NCI-H748 (cell line): ENCODE results near the gene OSBP2.
"Not testable (repeated sequence)": the region's sequence is repeated elsewhere in the genome, so short reads cannot be mapped to it uniquely, and the experiment has no call there.

Experiments
- DNase-seq: peaks from one replicate; lab custom pipeline; 2025; ENCODE audit not compliant: unreplicated experiment; lab: John Stamatoyannopoulos, UW

The OSBP2 gene

DNA sequence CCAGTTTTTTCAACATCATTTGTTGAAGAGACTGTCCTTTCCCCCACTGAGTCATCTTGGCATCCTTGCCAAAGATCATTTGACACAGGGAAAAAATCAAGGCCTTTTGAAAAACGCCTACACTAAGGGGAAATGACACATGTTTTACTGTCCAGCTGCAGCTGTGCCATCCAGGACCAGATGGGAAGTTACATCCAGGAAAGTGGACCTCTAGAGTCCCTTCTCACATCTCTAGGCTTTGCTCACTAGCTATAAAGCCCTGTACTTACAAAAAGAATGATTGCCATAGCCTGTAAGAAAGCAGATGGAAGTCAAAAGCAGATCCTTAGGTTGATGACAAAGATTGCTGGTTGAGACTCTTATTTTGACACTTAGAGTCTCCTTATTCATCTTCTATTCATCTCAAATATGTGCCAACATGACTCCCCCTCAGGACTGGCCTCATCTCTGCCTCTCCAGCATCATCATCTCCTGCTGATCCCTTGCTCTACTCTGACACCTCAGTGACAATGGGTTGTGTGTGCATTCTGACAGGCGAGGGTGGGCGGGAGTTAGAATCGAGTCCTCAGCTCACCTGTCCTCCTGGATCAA lies 22.8 kb downstream of the OSBP2 start:
- DNase-seq = no peak

DNA sequence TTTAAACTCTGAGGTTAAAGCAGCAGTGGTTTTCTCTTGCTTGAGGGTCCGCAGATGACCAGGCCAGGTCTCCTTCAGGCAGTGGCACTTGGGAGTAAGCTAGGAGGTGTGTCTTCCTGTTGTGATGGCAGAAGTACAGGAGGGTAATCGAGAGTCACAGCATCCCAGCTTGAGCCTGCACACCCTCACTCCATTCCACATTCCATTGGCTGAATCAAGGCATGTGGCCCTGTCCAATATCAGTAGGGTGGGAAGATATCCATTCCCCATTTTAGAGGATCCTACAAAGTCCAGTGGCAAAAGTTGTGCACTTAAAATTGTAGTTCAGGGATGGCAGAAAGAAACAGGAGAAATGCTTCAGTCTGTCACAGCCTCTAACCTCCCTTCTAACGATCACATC lies 23.3 kb downstream of the OSBP2 start:
- DNase-seq = no peak

DNA sequence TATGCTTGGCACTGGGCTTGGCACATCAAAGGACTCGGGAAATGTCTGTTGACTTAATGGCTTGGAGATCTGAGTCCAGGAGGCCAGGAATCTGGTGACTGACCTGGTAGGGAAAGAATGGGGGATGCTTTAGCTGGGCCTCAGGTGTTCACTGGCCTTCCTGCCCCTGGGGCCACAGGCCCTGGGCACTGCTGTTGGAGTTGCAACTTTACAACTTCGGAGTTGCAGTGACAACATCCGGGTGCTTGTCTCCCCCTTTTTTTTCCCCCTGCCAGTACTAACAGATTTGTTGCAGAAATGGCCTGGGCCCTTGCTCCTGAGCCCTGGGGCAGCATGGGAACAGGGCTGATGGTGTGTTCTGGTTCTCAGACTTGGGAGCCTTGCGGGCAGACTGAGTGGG lies 23.8 kb downstream of the OSBP2 start:
- no peak for DNase-seq

DNA sequence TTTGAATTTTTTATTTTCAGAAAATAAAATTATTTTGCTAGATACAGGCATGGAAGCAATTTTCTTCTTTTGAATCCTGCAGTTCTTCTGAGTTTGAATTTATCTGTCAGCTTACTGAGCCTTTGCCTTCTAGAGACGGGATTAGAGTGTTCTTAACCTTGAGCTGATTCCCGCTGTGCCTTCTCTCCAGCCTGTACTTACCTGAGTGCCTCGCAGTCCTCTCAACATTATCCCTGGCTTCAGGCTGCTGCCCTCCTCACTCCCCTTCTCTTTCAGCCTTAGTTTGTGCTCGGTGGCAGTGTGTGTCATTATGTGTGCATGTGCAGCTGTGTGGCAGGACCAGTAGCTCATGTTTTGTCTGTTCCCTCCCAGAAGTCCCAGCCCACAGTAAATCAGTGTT lies 24.3 kb downstream of the OSBP2 start:
- DNase-seq = no peak

DNA sequence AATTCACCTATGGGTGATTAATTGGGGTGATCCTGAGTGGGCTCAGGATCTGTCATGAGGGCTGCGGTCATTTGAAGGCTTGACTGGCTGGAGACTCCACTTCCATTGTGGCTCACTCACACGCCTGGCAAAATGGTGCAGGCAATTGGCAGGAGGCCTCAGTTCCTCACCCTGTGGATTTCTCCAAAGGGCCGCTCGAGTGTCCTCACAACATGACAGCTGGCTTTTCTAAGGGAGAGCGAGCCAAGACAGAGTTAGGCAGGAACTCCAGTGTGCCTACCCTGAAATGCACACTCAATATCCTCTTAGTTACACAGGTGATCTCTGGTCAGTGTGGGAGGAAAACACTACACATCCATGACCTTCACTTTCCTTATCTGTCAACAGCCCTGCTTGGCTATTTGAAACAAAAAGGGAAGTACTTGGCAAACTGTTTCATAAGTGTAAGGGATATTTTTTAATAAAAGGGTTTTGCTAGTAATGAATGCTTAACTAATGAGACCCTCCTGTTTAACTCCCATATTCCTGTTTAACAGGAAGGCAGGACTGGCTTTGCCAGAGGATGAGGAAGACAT lies 25.7 kb downstream of the OSBP2 start:
- DNase-seq = no peak

DNA sequence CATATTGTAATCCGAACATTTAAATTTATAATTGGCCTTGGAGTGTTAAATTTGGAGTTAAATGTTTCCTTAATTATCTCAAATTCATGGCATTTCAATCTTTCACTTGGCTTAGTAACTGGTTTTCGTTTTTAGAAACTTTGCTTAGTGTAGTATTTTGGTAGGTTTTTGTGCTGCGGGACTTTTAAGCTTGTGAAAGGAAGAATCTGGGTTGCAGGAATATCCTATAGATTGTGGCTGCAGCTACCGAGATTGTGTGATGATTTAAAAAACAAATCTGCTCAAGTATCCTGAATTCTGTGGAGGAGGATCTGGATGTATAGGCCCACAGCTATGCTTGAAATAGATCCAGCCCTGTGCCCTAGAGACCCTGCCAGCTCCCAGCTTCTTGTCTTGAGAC lies 27.1 kb downstream of the OSBP2 start:
- no peak for DNase-seq

DNA sequence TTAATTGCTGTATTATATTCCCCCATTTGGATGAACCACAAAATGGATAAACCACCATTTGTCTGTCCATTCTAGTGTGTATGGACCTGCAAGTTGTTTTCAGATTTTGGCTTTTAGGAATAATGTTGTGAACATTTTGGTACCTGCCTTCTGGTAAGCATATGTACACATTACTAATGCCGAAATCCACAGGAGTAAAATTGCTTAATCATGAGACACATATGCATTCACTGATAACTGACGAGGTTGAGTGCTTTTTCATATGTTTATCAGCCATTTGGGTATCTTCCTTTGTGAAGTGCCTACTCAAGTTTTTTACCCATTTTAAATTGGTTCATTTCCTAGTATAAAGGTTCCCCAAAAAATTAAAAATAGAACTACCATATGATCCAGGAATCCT lies 34.2 kb downstream of the OSBP2 start:
- DNase-seq = no peak

DNA sequence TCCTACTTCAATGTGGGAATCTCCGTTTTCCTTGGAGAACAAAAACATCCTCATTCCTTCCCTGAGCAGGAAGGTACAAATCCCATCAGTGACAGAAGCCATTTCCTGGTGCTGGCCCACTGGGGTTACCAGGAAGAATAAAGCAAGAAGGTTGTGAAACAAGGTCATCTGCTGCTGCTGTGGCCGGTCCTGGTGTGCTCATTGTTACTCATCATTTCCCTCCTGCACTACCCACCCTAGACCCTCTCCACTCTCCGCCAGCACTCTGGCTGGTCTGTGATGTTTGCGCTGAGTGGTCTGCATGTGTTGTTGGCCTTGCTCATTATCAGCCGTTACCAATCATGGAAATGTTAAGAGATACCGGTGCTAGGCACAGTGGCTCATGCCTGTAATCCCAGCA lies 37.0 kb downstream of the OSBP2 start:
- no peak for DNase-seq

DNA sequence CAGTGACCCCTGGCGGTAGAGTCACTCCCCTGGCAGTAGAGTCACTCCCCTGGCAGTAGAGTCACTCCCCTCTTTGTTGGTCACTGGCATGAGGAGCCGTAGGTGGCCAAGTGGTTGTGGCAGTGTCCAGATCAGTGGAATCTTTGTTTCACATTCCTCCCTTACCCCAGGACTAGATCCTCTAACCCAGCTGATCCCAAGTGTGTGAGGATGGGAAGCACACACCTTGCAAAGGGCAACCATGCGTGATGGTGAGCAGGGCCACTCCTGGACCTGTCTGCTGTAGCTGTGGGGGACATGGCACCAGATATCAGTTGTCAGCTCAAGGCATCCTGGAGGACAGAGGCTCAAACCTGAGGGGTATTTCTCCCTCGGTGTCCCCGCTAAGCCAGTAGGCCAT lies 37.8 kb downstream of the OSBP2 start:
- DNase-seq = no peak

DNA sequence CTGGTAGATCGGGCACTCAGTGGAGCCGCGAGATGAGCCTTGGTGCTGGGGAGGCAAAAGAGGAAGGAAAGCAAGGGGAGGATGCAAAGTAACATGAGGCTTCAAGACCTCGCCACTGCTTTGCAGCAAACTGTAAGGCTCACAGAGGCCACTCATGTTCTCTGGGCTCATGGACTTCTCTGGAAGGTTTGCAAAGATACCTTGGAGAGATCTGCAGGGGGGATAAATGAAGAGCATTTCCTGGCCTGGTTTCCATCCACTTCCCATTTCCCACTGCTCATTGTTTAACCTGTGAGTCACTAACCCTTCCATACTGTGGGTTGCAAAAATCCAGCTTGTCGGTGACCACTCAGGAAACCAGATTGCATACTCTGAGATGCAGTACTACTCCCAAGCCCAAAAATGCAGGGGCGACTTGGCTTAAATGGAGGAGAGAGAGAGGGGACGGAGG lies 38.5 kb downstream of the OSBP2 start:
- no peak for DNase-seq

DNA sequence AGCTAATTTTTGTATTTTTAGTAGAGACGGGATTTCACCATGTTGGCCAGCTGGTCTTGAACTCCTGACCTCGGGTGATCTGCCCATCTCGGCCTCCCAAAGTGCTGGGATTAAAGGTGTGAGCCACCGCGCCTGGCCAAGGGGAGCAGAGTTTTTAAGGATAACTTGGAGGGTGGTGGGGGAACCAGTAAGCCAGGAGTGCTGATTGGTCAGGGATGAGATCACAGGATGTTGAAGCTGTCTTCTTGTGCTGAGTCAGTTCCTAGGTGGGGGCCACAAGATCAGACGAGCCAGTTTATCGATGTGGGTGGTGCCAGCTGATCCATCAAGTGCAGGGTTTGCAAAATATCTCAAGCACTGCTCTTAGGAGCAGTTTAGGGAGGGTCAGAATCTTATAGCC lies 45.3 kb downstream of the OSBP2 start:
- not testable (repeated sequence) for DNase-seq

DNA sequence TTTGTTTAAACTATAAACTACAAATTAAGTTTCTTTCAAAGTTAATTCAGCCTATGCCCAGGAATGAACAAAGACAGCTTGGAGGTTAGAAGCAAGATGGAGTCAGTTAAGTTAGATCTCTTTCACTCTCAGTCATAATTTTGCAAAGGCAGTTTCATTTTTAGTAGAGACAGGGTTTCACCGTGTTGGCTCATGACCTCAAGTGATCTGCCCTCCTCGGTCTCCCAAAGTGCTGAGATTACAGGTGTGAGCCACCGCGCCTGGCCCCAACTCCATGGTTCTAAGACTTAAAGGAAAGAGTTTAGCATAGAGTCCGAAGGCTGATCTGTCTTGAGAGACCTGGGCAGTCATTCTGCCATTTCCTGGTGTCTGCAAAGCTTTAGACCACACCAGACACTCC lies 45.8 kb downstream of the OSBP2 start:
- DNase-seq = not testable (repeated sequence)

DNA sequence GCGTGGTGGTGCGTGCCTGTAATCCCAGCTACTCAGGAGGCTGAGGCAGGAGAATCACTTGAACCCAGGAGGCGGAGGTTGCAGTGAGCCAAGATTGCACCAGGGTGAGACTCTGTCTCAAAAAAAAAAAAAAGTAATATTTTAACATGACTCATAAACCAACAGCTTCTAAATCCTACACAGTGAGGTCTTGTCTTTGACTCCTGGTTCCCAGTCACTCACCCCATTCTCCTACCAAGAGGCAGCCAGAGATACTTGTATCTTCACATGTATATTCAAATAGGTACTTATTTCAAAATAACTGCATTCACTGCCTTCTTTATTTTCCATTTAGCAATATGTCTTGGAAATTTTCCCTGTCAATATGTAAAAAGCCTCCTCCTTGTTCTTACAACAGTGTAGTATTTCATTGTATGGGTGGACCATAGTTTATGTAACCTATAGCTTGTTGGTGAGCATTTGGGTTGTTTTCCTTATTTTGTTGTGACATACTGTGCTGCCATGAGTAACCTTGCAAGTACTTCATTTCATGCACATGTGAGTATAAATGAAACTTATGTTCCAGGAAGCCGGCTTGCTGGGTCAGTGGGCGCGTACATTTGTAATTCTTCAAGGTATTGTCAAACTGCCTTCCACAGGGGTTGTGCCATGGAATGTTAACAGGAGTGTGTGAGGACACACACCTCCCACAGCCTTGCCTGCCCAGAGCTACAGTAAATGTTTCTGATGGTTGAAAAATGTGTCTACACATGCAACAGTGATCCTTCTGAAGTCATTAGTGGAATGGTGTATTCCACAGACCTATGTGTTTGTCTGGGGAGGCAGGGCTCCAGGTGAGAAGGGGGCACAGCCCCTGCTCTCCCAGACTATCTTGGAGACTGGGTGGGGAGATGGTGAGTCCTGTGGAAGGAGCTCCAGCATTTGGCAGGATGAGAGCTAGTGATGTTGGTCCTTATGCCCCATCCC lies 47.9 kb downstream of the OSBP2 start:
- no peak for DNase-seq

DNA sequence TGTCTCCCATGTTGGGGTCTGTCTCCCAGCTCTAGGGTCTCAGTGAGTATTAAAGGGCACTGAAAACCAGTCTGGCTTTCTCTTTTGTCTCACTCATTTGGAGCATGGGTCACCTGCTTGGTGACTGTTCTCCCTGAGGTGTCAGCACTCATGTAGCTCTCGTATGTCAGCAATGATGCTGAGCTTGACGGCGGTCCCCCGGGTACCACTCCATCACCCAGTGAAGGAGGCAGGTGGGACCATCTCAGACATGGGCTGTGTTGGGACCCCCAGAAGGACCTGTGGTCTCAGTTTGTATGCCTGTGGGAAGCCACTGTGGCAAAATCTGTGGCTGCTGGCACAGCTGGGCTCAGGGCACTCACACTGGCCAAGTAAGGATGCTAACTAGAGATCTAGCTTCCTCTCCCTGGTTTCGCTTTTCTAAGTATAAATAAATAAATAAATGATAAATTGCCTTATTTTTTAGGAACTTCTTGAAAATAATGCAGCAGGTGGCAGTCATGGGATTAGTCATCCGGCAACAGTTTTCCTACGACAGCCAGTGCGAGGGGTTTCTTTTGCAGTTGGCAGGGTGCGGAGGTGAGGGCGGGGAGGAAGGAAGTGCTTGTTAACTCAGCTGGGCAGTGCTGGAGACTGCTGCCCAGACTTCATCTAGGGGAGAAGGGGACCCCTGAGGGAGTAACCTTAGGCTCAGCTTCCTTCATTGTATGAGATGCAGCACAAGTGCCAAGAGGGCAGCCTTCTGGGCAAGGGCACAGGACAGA lies 48.8 kb downstream of the OSBP2 start:
- no peak for DNase-seq

DNA sequence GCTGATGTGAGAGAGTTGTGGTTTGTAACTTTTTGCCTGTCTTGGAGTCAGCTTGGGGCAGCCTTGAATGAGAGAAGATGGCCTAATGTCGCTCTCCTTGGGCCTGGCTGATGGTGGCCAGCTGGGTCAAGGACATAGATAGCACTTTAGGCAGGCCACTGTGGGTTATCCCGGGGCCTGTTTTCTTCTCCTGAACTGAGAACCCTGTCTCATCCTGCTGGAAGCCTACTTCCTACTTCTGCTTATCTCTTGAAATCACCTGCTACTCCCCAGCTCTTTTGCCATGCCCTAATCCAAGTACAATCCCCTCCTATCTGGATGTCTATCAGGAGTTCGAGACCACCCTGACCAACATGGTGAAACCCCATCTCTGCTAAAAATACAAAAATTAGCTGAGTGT lies 49.5 kb downstream of the OSBP2 start:
- no peak for DNase-seq

DNA sequence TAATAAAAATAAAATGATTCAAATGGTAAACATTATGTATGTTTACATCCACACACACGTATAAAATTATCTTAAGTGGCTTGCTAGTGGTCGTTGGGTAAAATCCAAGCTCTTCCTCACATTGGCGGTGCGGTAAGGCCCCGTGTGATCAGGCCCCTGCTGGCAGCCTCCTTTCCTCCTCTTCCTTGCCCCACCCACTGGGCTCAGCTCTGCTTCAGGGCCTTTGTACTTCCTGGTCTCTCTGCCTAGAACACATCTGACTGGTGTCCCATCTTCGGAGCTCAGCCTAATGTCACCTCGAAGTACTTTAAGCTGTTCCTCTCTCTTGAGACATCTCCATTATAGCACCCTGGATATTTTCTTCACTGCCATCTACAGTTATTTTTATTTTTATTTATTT lies 52.8 kb downstream of the OSBP2 start:
- no peak for DNase-seq

DNA sequence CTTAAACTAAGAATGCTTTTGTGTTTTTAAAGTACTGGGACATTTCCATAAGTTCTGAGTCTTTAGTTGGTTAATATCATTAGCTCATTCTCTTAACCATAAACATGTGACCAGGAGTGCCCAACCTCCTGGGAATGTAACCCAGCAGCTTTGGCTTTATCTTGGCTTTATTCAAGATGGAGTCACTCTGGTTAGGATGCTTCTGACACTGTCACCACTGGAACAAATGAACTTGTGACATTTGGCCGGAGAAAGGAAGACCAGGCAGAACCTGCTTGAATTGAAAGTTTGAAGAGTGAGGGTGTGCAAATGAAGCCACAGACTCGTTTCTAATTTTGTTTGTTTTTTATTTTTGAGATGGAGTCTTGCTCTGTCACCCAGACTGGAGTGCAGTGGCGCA lies 54.6 kb downstream of the OSBP2 start:
- DNase-seq = no peak

DNA sequence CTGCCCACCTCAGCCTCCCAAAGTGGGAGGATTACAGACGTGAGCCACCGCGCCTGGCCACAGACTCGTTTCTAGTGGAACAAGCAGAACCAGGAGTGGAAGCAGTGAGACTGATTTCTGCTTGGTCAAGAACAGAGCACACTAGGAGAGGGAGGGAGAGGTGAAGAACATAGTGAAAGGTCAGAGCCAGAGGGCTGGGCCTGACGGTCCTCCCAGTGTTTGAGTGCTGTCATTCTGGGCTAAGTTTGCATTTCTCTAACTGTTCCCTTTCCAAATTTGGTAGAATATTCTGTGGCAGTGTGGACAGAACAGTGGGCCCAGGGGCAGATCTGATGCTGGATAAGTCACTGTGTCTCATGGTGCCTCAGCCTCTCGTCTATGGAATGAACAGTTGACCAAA lies 55.2 kb downstream of the OSBP2 start:
- no peak for DNase-seq

DNA sequence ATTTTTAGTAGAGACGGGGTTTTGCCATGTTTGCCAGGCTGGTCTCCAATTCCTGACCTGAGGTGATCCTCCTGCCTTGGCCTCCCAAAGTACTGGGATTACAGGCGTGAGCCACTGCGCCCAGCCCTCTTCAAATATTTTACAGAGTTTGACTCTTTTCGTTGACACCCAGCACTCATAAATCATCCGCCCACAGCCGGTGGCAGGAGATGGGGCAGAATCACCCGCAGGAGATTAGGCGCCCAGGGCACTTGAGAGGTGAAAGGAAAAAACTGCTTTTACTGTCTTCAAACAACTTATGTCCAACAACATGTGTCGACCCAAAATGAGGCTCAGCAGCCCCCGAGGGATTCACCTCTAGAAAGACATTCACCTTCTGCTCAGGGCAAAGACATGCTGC lies 56.9 kb downstream of the OSBP2 start:
- DNase-seq = no peak

DNA sequence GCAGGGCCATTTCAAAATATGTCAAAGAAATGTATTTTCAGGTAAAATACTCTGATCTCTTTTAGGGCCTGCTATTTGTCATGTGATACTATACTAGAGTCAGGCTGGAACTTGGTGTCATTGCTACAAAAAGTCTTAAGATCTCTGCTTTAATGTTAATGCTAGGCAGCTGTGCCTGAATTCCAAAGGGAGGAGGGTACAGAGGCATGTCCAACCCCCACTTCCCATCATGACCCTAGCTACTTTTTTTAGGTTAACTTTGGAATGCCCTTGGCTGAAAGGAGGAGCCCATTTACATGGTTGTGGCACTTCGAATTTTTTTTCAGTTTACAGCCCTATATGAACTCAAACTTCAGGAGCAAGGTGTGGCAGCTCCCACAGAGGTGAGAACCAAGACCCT lies 58.1 kb downstream of the OSBP2 start:
- DNase-seq = no peak

DNA sequence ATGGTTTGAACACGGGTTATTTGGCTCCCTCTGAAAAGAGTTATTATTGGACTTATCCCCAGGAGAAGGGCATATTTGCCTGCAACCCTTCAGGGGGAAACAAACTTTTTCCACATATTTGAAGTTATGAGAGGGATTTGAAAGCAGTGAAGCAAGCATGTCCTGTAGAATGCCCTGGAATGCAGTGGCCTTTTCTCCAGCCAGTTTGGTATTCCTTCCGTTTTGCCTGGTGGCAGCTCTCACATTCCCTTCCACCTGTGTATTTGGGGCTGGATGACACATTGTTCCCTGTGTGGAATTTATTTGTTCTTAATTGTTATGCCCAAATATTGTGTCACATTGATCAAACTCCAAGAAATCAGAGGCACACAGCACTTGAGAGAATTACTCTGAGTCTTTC lies 59.0 kb downstream of the OSBP2 start:
- DNase-seq = no peak

DNA sequence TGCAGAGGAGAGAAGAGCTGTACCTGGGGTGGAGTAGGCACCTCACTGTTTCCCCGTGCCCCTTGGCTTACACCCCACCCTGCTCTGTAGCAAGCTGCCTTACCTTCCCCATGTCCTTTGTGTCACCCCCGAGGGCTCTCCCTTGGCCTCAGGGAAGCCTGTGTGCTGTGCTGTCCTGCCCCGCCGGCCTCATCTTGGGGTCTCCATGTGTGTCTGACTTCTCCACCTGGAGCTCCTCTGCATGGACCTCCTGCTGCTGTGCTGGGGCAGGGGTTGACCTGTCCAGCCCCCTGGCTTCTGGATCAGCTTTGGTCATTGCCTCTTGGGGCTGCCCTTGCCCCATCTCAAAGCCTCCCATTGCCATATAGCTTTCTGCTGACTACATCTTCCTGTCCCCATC lies 59.8 kb downstream of the OSBP2 start:
- no peak for DNase-seq
